Breast epithelium (tissue), 4 donors: ENCODE measurements around the gene INS. TPM values are rescaled to one million over a fixed set of nuclear protein-coding genes. Genes with fewer than 3 reads are reported as not detected.
"Not testable (repeated sequence)": the region's sequence is repeated elsewhere in the genome, so short reads cannot be mapped to it uniquely, and the experiment has no call there.

ENCODE experiments used
- DNase-seq, 2 donors: peaks; one replicate each; pipeline ENCODE4 v3.0.0-alpha.2; 2019; ENCODE audit warnings: low spot score in 2 of 2
- H3K27ac ChIP-seq, 2 donors: fragments of 200-600 bp; sonication (generic) in 1 of 2; one replicate each; pipeline ENCODE4 v1.5.1; 2016 to 2019; ENCODE audit warnings: mild to moderate bottlenecking in 1 of 2
- H3K27me3 ChIP-seq, 2 donors: fragments of 200-600 bp; sonication (generic) in 1 of 2; one replicate each; pipeline versions ENCODE4 v1.5.1 to v1.6.0; 2017 to 2019; ENCODE audit warnings: control low read depth in 1 of 2, mild to moderate bottlenecking in 1 of 2
- H3K36me3 ChIP-seq: fragments of 200-600 bp; one replicate; pipeline ENCODE4 v1.5.1; 2019
- H3K4me1 ChIP-seq, 2 donors: fragments of 200-600 bp; sonication (generic); one replicate each; pipeline ENCODE4 v1.5.1; 2016 to 2019; ENCODE audit warnings: control low read depth in 1 of 2
- H3K4me3 ChIP-seq, 3 donors: fragments of 200-600 bp; sonication (generic); 1 replicate in 2 of 3; 2 replicates in 1 of 3; pipeline ENCODE4 v1.5.1; 2016 to 2019; ENCODE audit warnings: mild to moderate bottlenecking in 3 of 3, moderate library complexity in 2 of 3
- H3K9me3 ChIP-seq, 2 donors: fragments of 200-600 bp; sonication (generic) in 1 of 2; one replicate each; pipeline ENCODE4 v1.5.1; 2016 to 2019; ENCODE audit warnings: control low read depth in 1 of 2
- CTCF ChIP-seq, 3 donors: fragments of 450-650 bp; IDR thresholded peaks; one replicate each; pipeline ENCODE4 v1.5.1; 2016 to 2017; ENCODE audit warnings: antibody characterized with exemption in 3 of 3, mild to moderate bottlenecking in 3 of 3, moderate library complexity in 3 of 3
- POLR2A ChIP-seq: fragments of 450-650 bp; IDR thresholded peaks from one replicate; pipeline ENCODE4 v1.6.1; 2016; ENCODE audit warnings: antibody characterized with exemption, mild to moderate bottlenecking, moderate library complexity
- POLR2AphosphoS5 ChIP-seq, 3 donors: sonication (generic); formaldehyde crosslinking; IDR thresholded peaks; one replicate each; pipeline ENCODE4 v1.6.1; 2017; ENCODE audit warnings: antibody characterized with exemption in 3 of 3
- intact Hi-C: fragments of 100-400 bp; cut with DNase I; formaldehyde crosslinking; loops from one replicate; pipeline ENCODE4 v1.15.1; 2023; ENCODE audit warnings: low total_unique reads
- total RNA-seq, 3 donors: library from RNA; depleted of rRNA; stranded (reverse); fragments of >200 nt; gene quantifications; one replicate each; pipeline ENCODE4 v1.1.0, GENCODE V29; 2016

Gene INS
- total RNA-seq, 3 donors from 2014 or later, result not detected

- Histone ChIP-seq H3K9me3 (no peaks in the 10 kb centered on the region), H3K4me1 (no peaks in the 10 kb centered on the region), H3K27ac (no peak overlapping the region), H3K27me3 (peaks cover 0 to 5% of the 10 kb centered on the region in 2 donors), H3K36me3 (no peaks in the 10 kb centered on the region), H3K4me3 (no peak overlapping the region)
- TF ChIP-seq CTCF (IDR thresholded peaks at IDR 0.05), result peak; percentile 53 to 66 (median 56)
- no peak for TF ChIP-seq POLR2A
- TF ChIP-seq POLR2AphosphoS5 (IDR thresholded peaks at IDR 0.05), result no peak
- DNase-seq, result no peak
- intact Hi-C loops, result loop anchor here (1.0 to 5.0 kb wide), 3 partner anchors 83 to 227 kb away; no protein-coding TSS in a partner anchor
Measured at GRCh38 chr11:2194877-2195755, 34.1 kb upstream of the INS start.

- H3K9me3 ChIP-seq, H3K4me1 ChIP-seq, H3K36me3 ChIP-seq, H3K27me3 ChIP-seq, DNase-seq, H3K27ac ChIP-seq, intact Hi-C loops, H3K4me3 ChIP-seq: not testable (repeated sequence)
Measured at GRCh38 chr11:2193888-2194595, 33.0 kb upstream of the INS start.

GRCh38 chr11:2193099-2193887, 32.3 kb upstream of the INS start:
- no peak for TF ChIP-seq POLR2A
- TF ChIP-seq CTCF (IDR thresholded peaks at IDR 0.05), result no peak
- H3K9me3 ChIP-seq, result no peaks in the 10 kb centered on the region
- intact Hi-C loops, result no loop called here
- H3K4me3 ChIP-seq, result no peak overlapping the region
- H3K27ac ChIP-seq, result peak overlapping the region in 1 of 2 donors; percentile 32
- no peaks in the 10 kb centered on the region for H3K4me1 ChIP-seq
- DNase-seq, result no peak
- H3K36me3 ChIP-seq, result no peaks in the 10 kb centered on the region
- peaks cover 0 to 5% of the 10 kb centered on the region in 2 donors for H3K27me3 ChIP-seq

GRCh38 chr11:2192435-2192834, 31.4 kb upstream of the INS start:
- H3K27ac ChIP-seq, result no peak overlapping the region
- intact Hi-C loops, result no loop called here
- H3K4me1 ChIP-seq, result no peaks in the 10 kb centered on the region
- no peak for DNase-seq
- H3K9me3 ChIP-seq, result no peaks in the 10 kb centered on the region
- no peak overlapping the region for H3K4me3 ChIP-seq
- no peaks in the 10 kb centered on the region for H3K36me3 ChIP-seq
- H3K27me3 ChIP-seq, result peaks cover 0 to 5% of the 10 kb centered on the region in 2 donors
- no peak for TF ChIP-seq POLR2AphosphoS5 (IDR thresholded peaks at IDR 0.05)
- TF ChIP-seq POLR2A, result no peak
- TF ChIP-seq CTCF (IDR thresholded peaks at IDR 0.05), result no peak

GRCh38 chr11:2191883-2192282, 30.9 kb upstream of the INS start:
- intact Hi-C loops, result no loop called here
- Histone ChIP-seq H3K27ac (no peak overlapping the region), H3K27me3 (peaks cover 0 to 5% of the 10 kb centered on the region in 2 donors), H3K4me3 (no peak overlapping the region), H3K9me3 (no peaks in the 10 kb centered on the region), H3K4me1 (no peaks in the 10 kb centered on the region), H3K36me3 (no peaks in the 10 kb centered on the region)
- no peak for DNase-seq
- TF ChIP-seq POLR2AphosphoS5 (IDR thresholded peaks at IDR 0.05) (no peak), POLR2A (no peak), CTCF (IDR thresholded peaks at IDR 0.05) (no peak)
